ENCODE data around the gene LDB2. TPM values are rescaled to one million over a fixed set of nuclear protein-coding genes. Genes with fewer than 3 reads are reported as not detected.

LDB2 gene
- total RNA-seq, 4 donors from 2014 or later: 7.0 to 26.4 (median 18.1) TPM

- Histone ChIP-seq H3K27ac (no peak overlapping the region), H3K4me1 (no peaks in the 10 kb centered on the region), H3K4me3 (no peak overlapping the region), H3K27me3 (no peaks in the 10 kb centered on the region), H3K36me3 (no peaks in the 10 kb centered on the region), H3K9me3 (no peaks in the 10 kb centered on the region)
- TF ChIP-seq POLR2A (IDR thresholded peaks at IDR 0.05) (no peak), CTCF (IDR thresholded peaks at IDR 0.05 in 4 of 5, conservative IDR thresholded peaks at IDR 0.05 in 1 of 5) (no peak)
- no peak for DNase-seq
- intact Hi-C loops (cut with DNase I; ENCODE audit: low total_unique reads): no loop called here
- in situ Hi-C loops (cut with MboI; ENCODE audit: low sequenced_read_pairs in 4 of 4): no loop called here
- ATAC-seq: no peak
These were observed 130.6 kb downstream of the LDB2 start for GRCh38 chr4:16767861-16768260.

DNA sequence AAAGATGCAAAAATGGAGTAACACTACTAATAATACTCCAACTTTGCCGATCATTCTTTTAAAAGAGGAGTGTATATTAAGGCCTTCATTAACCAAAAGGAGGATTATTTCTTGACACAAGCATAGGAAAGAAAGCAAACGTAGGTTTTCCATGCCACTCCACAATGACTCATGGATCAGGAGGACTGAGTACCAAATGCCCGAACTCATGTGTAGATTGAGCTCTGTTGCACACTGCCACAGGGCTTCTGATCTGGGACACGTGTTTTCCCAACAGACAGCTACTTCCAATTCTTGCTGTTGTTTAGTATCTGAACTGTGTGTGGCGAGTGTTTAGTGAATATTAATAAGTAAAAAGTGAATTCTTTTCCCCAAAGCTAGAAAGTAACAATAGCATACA lies 131.2 kb downstream of the LDB2 start:
- TF ChIP-seq POLR2A (IDR thresholded peaks at IDR 0.05) (no peak), CTCF (IDR thresholded peaks at IDR 0.05 in 4 of 5, conservative IDR thresholded peaks at IDR 0.05 in 1 of 5) (no peak)
- Histone ChIP-seq H3K36me3 (no peaks in the 10 kb centered on the region), H3K9me3 (no peaks in the 10 kb centered on the region), H3K4me1 (no peaks in the 10 kb centered on the region), H3K27me3 (no peaks in the 10 kb centered on the region), H3K4me3 (no peak overlapping the region), H3K27ac (no peak overlapping the region)
- in situ Hi-C loops (cut with MboI; ENCODE audit: low sequenced_read_pairs in 4 of 4): no loop called here
- intact Hi-C loops (cut with DNase I; ENCODE audit: low total_unique reads): no loop called here
- ATAC-seq: no peak
- no peak for DNase-seq

- in situ Hi-C loops (cut with MboI; ENCODE audit: low sequenced_read_pairs in 4 of 4) (no loop called here), intact Hi-C loops (cut with DNase I; ENCODE audit: low total_unique reads) (no loop called here)
These were observed 132.9 kb downstream of the LDB2 start for GRCh38 chr4:16765546-16765945.

DNA sequence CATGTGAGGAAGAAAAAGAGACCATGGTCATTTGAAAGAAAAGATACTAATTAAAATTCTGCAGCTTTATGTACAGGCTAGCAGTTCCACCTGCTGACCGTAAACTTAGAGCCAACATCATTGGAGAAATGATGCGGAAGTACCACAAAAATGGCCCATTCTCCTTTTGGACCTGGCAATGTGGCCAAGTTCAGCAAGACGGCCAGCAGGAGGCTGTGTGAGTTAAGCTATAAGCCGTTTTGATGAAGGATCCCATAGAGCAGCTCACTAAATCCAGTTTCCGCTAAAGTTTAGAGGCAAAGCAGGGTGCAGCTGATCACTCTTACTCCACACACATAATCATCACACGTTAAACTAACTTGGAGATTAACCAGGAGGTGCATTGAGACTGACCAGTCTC lies 133.8 kb downstream of the LDB2 start:
- TF ChIP-seq POLR2A (IDR thresholded peaks at IDR 0.05) (no peak), CTCF (IDR thresholded peaks at IDR 0.05 in 4 of 5, conservative IDR thresholded peaks at IDR 0.05 in 1 of 5) (no peak)
- in situ Hi-C loops (cut with MboI; ENCODE audit: low sequenced_read_pairs in 4 of 4): no loop called here
- Histone ChIP-seq H3K36me3 (no peaks in the 10 kb centered on the region), H3K27ac (no peak overlapping the region), H3K4me3 (no peak overlapping the region), H3K9me3 (no peaks in the 10 kb centered on the region), H3K27me3 (no peaks in the 10 kb centered on the region), H3K4me1 (no peaks in the 10 kb centered on the region)
- intact Hi-C loops (cut with DNase I; ENCODE audit: low total_unique reads): no loop called here
- ATAC-seq (no peak), DNase-seq (no peak)

More at GRCh38 chr4:16765546-16765945, 132.9 kb downstream of the LDB2 start:
- DNase-seq: no peak
- Histone ChIP-seq H3K27me3 (no peaks in the 10 kb centered on the region), H3K27ac (no peak overlapping the region), H3K4me3 (no peak overlapping the region), H3K4me1 (no peaks in the 10 kb centered on the region), H3K9me3 (no peaks in the 10 kb centered on the region), H3K36me3 (no peaks in the 10 kb centered on the region)
- TF ChIP-seq CTCF (IDR thresholded peaks at IDR 0.05 in 4 of 5, conservative IDR thresholded peaks at IDR 0.05 in 1 of 5) (no peak), POLR2A (IDR thresholded peaks at IDR 0.05) (no peak)
- no peak for ATAC-seq

DNA sequence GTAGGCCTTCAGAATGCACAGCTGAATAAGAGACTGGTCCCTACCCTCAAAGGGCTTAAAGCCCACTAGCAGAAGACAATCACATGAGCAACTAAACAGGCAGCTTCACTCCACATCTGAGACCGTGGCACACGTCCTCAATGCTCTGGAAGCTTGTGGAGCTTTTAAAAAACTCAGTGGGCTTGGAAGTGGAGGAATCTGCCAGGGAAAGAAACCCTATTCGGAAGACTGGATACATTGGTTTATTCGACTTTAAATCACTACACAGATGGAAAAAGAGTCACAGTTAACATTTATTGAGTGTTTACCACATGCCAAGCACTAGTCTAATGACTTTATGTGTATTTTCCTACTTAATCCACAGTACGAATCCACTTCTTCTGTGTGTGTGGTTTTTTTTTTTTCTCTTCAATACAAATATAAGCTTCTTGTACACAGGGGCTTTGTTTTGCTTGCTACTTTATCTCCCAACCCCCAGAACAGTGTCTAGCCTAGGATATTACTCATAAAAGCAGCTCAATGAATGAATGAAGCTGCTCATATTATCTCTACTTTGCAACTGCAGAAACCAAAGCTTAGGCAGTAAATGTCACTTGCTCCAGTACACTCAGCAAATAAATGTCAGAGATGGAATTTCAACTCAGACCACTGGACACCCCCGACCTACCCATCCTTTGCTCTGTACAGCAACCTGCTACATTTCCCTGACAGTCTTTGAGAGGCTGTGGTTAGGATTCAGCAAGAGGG lies 137.7 kb downstream of the LDB2 start:
- intact Hi-C loops (cut with DNase I; ENCODE audit: low total_unique reads) (no loop called here), in situ Hi-C loops (cut with MboI; ENCODE audit: low sequenced_read_pairs in 4 of 4) (no loop called here)
- TF ChIP-seq CTCF (IDR thresholded peaks at IDR 0.05 in 4 of 5, conservative IDR thresholded peaks at IDR 0.05 in 1 of 5) (no peak), POLR2A (IDR thresholded peaks at IDR 0.05) (no peak)
- no peak for DNase-seq
- Histone ChIP-seq H3K4me3 (no peak overlapping the region), H3K27ac (no peak overlapping the region), H3K36me3 (no peaks in the 10 kb centered on the region), H3K9me3 (no peaks in the 10 kb centered on the region), H3K4me1 (no peaks in the 10 kb centered on the region), H3K27me3 (no peaks in the 10 kb centered on the region)
- ATAC-seq: no peak
